ENCODE data around the gene DTL.

The DTL gene

GRCh38 chr1:212110617-212111016 is 75.1 kb downstream of the DTL start:
- ChIA-PET POLR2A (no interaction called here), CTCF (no interaction called here)
- TF ChIP-seq CTBP1 (IDR thresholded peaks at IDR 0.05; ENCODE audit: borderline replicate concordance) (no peak), HDGF (IDR thresholded peaks at IDR 0.05; ENCODE audit: borderline replicate concordance) (no peak), NFRKB (IDR thresholded peaks at IDR 0.05) (no peak), LEF1 (IDR thresholded peaks at IDR 0.05; ENCODE audit: borderline replicate concordance) (no peak), FOXM1 (IDR thresholded peaks at IDR 0.05; ENCODE audit: borderline replicate concordance) (no peak)
- DNase-seq (ENCODE audit: extremely low spot score): no peak

GRCh38 chr1:212111536-212111935 is 76.0 kb downstream of the DTL start:
- POLR2A ChIA-PET: no interaction called here
- TF ChIP-seq PKNOX1 (IDR thresholded peaks at IDR 0.05) (no peak), ZNF384 (IDR thresholded peaks at IDR 0.05) (no peak), ELF4 (IDR thresholded peaks at IDR 0.05) (no peak)
- CTCF ChIA-PET: no interaction called here
- DNase-seq (ENCODE audit: extremely low spot score): no peak

- TF ChIP-seq FOXK2 (IDR thresholded peaks at IDR 0.05) (no peak), ELF4 (IDR thresholded peaks at IDR 0.05) (no peak), HDGF (IDR thresholded peaks at IDR 0.05; ENCODE audit: borderline replicate concordance) (no peak), FOXA1 (IDR thresholded peaks at IDR 0.05) (no peak), LEF1 (IDR thresholded peaks at IDR 0.05; ENCODE audit: borderline replicate concordance) (no peak), L3MBTL2 (conservative IDR thresholded peaks at IDR 0.05) (no peak), ZNF384 (IDR thresholded peaks at IDR 0.05) (no peak), BHLHE40 (IDR thresholded peaks at IDR 0.05; ENCODE audit: borderline replicate concordance) (no peak), PKNOX1 (IDR thresholded peaks at IDR 0.05) (no peak), CTBP1 (IDR thresholded peaks at IDR 0.05; ENCODE audit: borderline replicate concordance) (no peak), SP1 (IDR thresholded peaks at IDR 0.05) (no peak), SUZ12 (IDR thresholded peaks at IDR 0.05) (no peak), ARNT (IDR thresholded peaks at IDR 0.05) (no peak), FOXM1 (IDR thresholded peaks at IDR 0.05; ENCODE audit: borderline replicate concordance) (no peak), TARDBP (IDR thresholded peaks at IDR 0.05) (no peak), NFRKB (IDR thresholded peaks at IDR 0.05) (no peak)
- CTCF ChIA-PET: no interaction called here
- no peak for DNase-seq (ENCODE audit: extremely low spot score)
- POLR2A ChIA-PET: no interaction called here
Measured at GRCh38 chr1:212113706-212114105, 78.2 kb downstream of the DTL start.

GRCh38 chr1:212118167-212118871 is 82.8 kb downstream of the DTL start:
- DNase-seq (ENCODE audit: extremely low spot score): no peak
- CTCF ChIA-PET: no interaction called here
- TF ChIP-seq NFRKB (IDR thresholded peaks at IDR 0.05): no peak
- TF ChIP-seq SP1 (IDR thresholded peaks at IDR 0.05): no peak
- POLR2A ChIA-PET: no interaction called here

- TF ChIP-seq ZNF384 (IDR thresholded peaks at IDR 0.05) (no peak), NFRKB (IDR thresholded peaks at IDR 0.05) (no peak)
- no peak for DNase-seq (ENCODE audit: extremely low spot score)
- POLR2A ChIA-PET: no interaction called here
- CTCF ChIA-PET: no interaction called here
Measured at GRCh38 chr1:212118872-212119260, 83.3 kb downstream of the DTL start.

- POLR2A ChIA-PET: no interaction called here
- TF ChIP-seq FOXK2 (IDR thresholded peaks at IDR 0.05) (no peak), TARDBP (IDR thresholded peaks at IDR 0.05) (no peak), ZNF384 (IDR thresholded peaks at IDR 0.05) (no peak), SUZ12 (IDR thresholded peaks at IDR 0.05) (no peak), PKNOX1 (IDR thresholded peaks at IDR 0.05) (no peak), BHLHE40 (IDR thresholded peaks at IDR 0.05; ENCODE audit: borderline replicate concordance) (no peak), SP1 (IDR thresholded peaks at IDR 0.05) (no peak)
- no peak for DNase-seq (ENCODE audit: extremely low spot score)
- CTCF ChIA-PET: no interaction called here
Measured at GRCh38 chr1:212119397-212119837, 83.9 kb downstream of the DTL start.

GRCh38 chr1:212119863-212120262 is 84.3 kb downstream of the DTL start:
- no peak for TF ChIP-seq HDGF (IDR thresholded peaks at IDR 0.05; ENCODE audit: borderline replicate concordance)
- TF ChIP-seq FOXK2 (IDR thresholded peaks at IDR 0.05): no peak
- no peak for TF ChIP-seq TARDBP (IDR thresholded peaks at IDR 0.05)
- no peak for TF ChIP-seq BHLHE40 (IDR thresholded peaks at IDR 0.05; ENCODE audit: borderline replicate concordance)
- no peak for TF ChIP-seq SUZ12 (IDR thresholded peaks at IDR 0.05)
- no peak for TF ChIP-seq FOXA1 (IDR thresholded peaks at IDR 0.05)
- no peak for TF ChIP-seq NFRKB (IDR thresholded peaks at IDR 0.05)
- TF ChIP-seq ARNT (IDR thresholded peaks at IDR 0.05): no peak
- no peak for TF ChIP-seq ELF4 (IDR thresholded peaks at IDR 0.05)
- TF ChIP-seq LEF1 (IDR thresholded peaks at IDR 0.05; ENCODE audit: borderline replicate concordance): no peak
- no peak for TF ChIP-seq ZNF384 (IDR thresholded peaks at IDR 0.05)
- no peak for TF ChIP-seq L3MBTL2 (conservative IDR thresholded peaks at IDR 0.05)
- TF ChIP-seq FOXM1 (IDR thresholded peaks at IDR 0.05; ENCODE audit: borderline replicate concordance): no peak
- TF ChIP-seq CTBP1 (IDR thresholded peaks at IDR 0.05; ENCODE audit: borderline replicate concordance): no peak
- TF ChIP-seq PKNOX1 (IDR thresholded peaks at IDR 0.05): no peak
- no peak for TF ChIP-seq SP1 (IDR thresholded peaks at IDR 0.05)
- ChIA-PET CTCF (no interaction called here), POLR2A (no interaction called here)
- DNase-seq (ENCODE audit: extremely low spot score): no peak

Data from HEK293T (cell line).